ENCODE measurements around the gene RPS5.
A peak's percentile ranks its signal among the peaks of the same experiment; 100 is the strongest.
"Not testable (repeated sequence)": the region's sequence is repeated elsewhere in the genome, so short reads cannot be mapped to it uniquely, and the experiment has no call there.

The RPS5 gene

GRCh38 chr19:58403920-58404478, 16.9 kb downstream of the RPS5 start:
- H3K4me3 ChIP-seq (ENCODE audit: low read depth, low read length): not testable (repeated sequence)

- H3K4me3 ChIP-seq (ENCODE audit: low read depth, low read length): peak overlapping the region; percentile 92
These were observed 20.0 kb downstream of the RPS5 start for GRCh38 chr19:58406818-58407657.

GRCh38 chr19:58407658-58408151, 20.6 kb downstream of the RPS5 start:
- peak overlapping the region; percentile 92 for H3K4me3 ChIP-seq (ENCODE audit: low read depth, low read length)

- peak within 1 kb of the TSS; percentile 92 for H3K4me3 ChIP-seq (ENCODE audit: low read depth, low read length)
These were observed 21.3 kb downstream of the RPS5 start, which contains the start of gene ZNF584 for GRCh38 chr19:58408152-58409009. Gene ZNF584, plus strand, starts transcription at chr19:58408649. Its CDS starts 499 bp downstream, at chr19:58409148.

GRCh38 chr19:58409010-58409790, 22.1 kb downstream of the RPS5 start:
- H3K4me3 ChIP-seq (ENCODE audit: low read depth, low read length): peak overlapping the region; percentile 92

GRCh38 chr19:58416604-58417003, 29.5 kb downstream of the RPS5 start:
- H3K4me3 ChIP-seq (ENCODE audit: low read depth, low read length): no peak overlapping the region

GRCh38 chr19:58417071-58417470, 30.0 kb downstream of the RPS5 start:
- H3K4me3 ChIP-seq (ENCODE audit: low read depth, low read length): no peak overlapping the region

GRCh38 chr19:58428617-58429016, 41.5 kb downstream of the RPS5 start:
- no peak overlapping the region for H3K4me3 ChIP-seq (ENCODE audit: low read depth, low read length)

- no peak overlapping the region for H3K4me3 ChIP-seq (ENCODE audit: low read depth, low read length)
These were observed 42.7 kb downstream of the RPS5 start for GRCh38 chr19:58429745-58430144.

- no peak overlapping the region for H3K4me3 ChIP-seq (ENCODE audit: low read depth, low read length)
These were observed 47.1 kb downstream of the RPS5 start for GRCh38 chr19:58434217-58434616.

- H3K4me3 ChIP-seq (ENCODE audit: low read depth, low read length): peak within 1 kb of the TSS; percentile 86
These were observed 52.8 kb downstream of the RPS5 start, which contains the start of gene ZNF132 for GRCh38 chr19:58439576-58440554. Gene ZNF132, minus strand, starts transcription at chr19:58440153. Its CDS starts 332 bp downstream, at chr19:58439821.

- H3K4me3 ChIP-seq (ENCODE audit: low read depth, low read length): peak overlapping the region; percentile 51
These were observed 53.5 kb downstream of the RPS5 start for GRCh38 chr19:58440556-58440955.

GRCh38 chr19:58442986-58443385, 55.9 kb downstream of the RPS5 start:
- H3K4me3 ChIP-seq (ENCODE audit: low read depth, low read length): not testable (repeated sequence)
